Nephron (organoid): ENCODE measurements around the gene TPRA1.
"Not testable (repeated sequence)": the region's sequence is repeated elsewhere in the genome, so short reads cannot be mapped to it uniquely, and the experiment has no call there.

Experiments used
- H3K27ac Mint-ChIP-seq, 3 experiments: 2 replicates each; pipeline ENCODE4 v1.8.0; 2020; ENCODE audit warnings: mixed read lengths in 3 of 3, mild to moderate bottlenecking in 2 of 3, moderate library complexity in 1 of 3
- H3K27me3 Mint-ChIP-seq: 2 replicates; pipeline ENCODE4 v1.8.0; 2021; ENCODE audit warnings: low read depth, mild to moderate bottlenecking, moderate library complexity, mixed read lengths
- H3K36me3 Mint-ChIP-seq: 2 replicates; pipeline ENCODE4 v1.8.0; 2020; ENCODE audit warnings: low read depth, mixed read lengths
- H3K4me1 Mint-ChIP-seq: 2 replicates; pipeline ENCODE4 v1.8.0; 2020; ENCODE audit warnings: mixed read lengths
- H3K4me3 Mint-ChIP-seq, 3 experiments: 2 replicates each; pipeline ENCODE4 v1.8.0; 2020; ENCODE audit warnings: mild to moderate bottlenecking in 3 of 3, mixed read lengths in 3 of 3, moderate library complexity in 2 of 3
- H3K9me3 Mint-ChIP-seq: 2 replicates; pipeline ENCODE4 v1.8.0; 2020; ENCODE audit warnings: mixed read lengths
- CTCF ChIP-seq, 3 experiments: fragments of 200-600 bp; sonication (generic); IDR thresholded peaks; one replicate each; pipeline ENCODE4 v1.5.0; 2021; ENCODE audit warnings: antibody characterized with exemption in 3 of 3; ENCODE audit not compliant: unreplicated experiment in 3 of 3

TPRA1 gene

DNA sequence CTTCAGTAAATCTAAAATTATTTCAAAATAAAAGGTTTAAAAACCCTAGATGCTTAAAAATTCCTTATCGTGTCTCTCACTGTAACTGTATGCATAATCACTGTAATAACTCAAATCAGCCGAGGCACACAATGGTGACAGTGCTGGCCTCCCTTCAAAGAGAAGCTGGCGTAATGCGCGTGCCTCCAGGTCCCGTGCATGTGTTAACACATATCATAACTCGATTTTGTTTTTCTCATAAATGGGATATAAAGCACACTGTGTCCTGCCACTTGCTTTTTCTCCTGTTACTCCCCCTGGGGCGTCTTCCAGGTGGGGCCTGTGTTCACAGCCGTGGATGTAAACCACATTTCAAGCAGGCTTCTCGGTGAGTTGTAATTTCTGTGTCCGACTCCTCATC is 56.0 kb downstream of the TPRA1 start:
- Mint-ChIP-seq H3K4me1 (peaks cover 11% of the 10 kb centered on the region), H3K27ac (no peak overlapping the region), H3K4me3 (no peak overlapping the region), H3K36me3 (no peaks in the 10 kb centered on the region), H3K9me3 (peaks cover 4% of the 10 kb centered on the region), H3K27me3 (peaks cover 27% of the 10 kb centered on the region)
- TF ChIP-seq CTCF (IDR thresholded peaks at IDR 0.05; ENCODE audit: unreplicated experiment in 3 of 3) = no peak

DNA sequence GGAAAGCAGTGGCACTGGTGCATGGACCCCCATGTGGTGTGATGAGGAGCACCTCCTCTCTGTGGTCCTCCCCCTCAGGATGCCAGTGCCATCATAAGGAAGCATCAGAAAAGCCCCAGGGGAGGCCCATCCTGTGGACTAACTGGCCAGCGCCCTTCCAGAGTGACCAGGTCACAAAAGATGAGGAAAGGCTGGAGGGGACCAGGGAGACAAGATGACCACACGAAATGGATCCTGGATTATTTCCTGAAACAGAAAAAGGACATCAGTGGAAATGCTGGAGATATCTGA is 56.4 kb downstream of the TPRA1 start:
- peaks cover 4% of the 10 kb centered on the region for H3K9me3 Mint-ChIP-seq
- H3K4me1 Mint-ChIP-seq = peaks cover 11% of the 10 kb centered on the region

GRCh38 chr3:127532561-127533203 is 57.9 kb downstream of the TPRA1 start:
- H3K4me1 Mint-ChIP-seq = peaks cover 8% of the 10 kb centered on the region
- no peak for TF ChIP-seq CTCF (IDR thresholded peaks at IDR 0.05; ENCODE audit: unreplicated experiment in 3 of 3)

More for the DNA sequence above, 56.4 kb downstream of the TPRA1 start:
- no peaks in the 10 kb centered on the region for H3K36me3 Mint-ChIP-seq
- no peak overlapping the region for H3K27ac Mint-ChIP-seq
- H3K4me3 Mint-ChIP-seq = no peak overlapping the region
- TF ChIP-seq CTCF (IDR thresholded peaks at IDR 0.05; ENCODE audit: unreplicated experiment in 3 of 3) = no peak
- peaks cover 27% of the 10 kb centered on the region for H3K27me3 Mint-ChIP-seq

GRCh38 chr3:127531821-127532220 is 58.7 kb downstream of the TPRA1 start:
- TF ChIP-seq CTCF (IDR thresholded peaks at IDR 0.05; ENCODE audit: unreplicated experiment in 3 of 3) = no peak
- peaks cover 6% of the 10 kb centered on the region for H3K4me1 Mint-ChIP-seq
- no peak overlapping the region for H3K27ac Mint-ChIP-seq
- H3K27me3 Mint-ChIP-seq = peaks cover 20% of the 10 kb centered on the region
- peaks cover 6% of the 10 kb centered on the region for H3K9me3 Mint-ChIP-seq
- H3K36me3 Mint-ChIP-seq = no peaks in the 10 kb centered on the region
- H3K4me3 Mint-ChIP-seq = no peak overlapping the region

More at GRCh38 chr3:127532561-127533203, 57.9 kb downstream of the TPRA1 start:
- peaks cover 16% of the 10 kb centered on the region for H3K27me3 Mint-ChIP-seq
- H3K36me3 Mint-ChIP-seq = no peaks in the 10 kb centered on the region
- no peak overlapping the region for H3K27ac Mint-ChIP-seq
- H3K4me3 Mint-ChIP-seq = no peak overlapping the region
- peaks cover 6% of the 10 kb centered on the region for H3K9me3 Mint-ChIP-seq

- H3K4me3 Mint-ChIP-seq, H3K9me3 Mint-ChIP-seq, H3K36me3 Mint-ChIP-seq, H3K27ac Mint-ChIP-seq, H3K4me1 Mint-ChIP-seq: not testable (repeated sequence)
- H3K27me3 Mint-ChIP-seq = peaks cover 20% of the 10 kb centered on the region
These were observed 59.7 kb downstream of the TPRA1 start for GRCh38 chr3:127530863-127531262.

GRCh38 chr3:127529346-127530188 is 61.0 kb downstream of the TPRA1 start:
- Mint-ChIP-seq H3K4me1 (no peaks in the 10 kb centered on the region), H3K4me3 (no peak overlapping the region), H3K36me3 (no peaks in the 10 kb centered on the region), H3K27ac (no peak overlapping the region), H3K9me3 (peaks cover 6% of the 10 kb centered on the region), H3K27me3 (peaks cover 21% of the 10 kb centered on the region)
- no peak for TF ChIP-seq CTCF (IDR thresholded peaks at IDR 0.05; ENCODE audit: unreplicated experiment in 3 of 3)
